Measurements from ENCODE around the gene C2orf81.

GRCh38 chr2:74415762-74416395, 5.5 kb downstream of the C2orf81 start:
- TF ChIP-seq EZH2 (IDR thresholded peaks at IDR 0.05; ENCODE audit: borderline replicate concordance, low read depth, low read length, severe bottlenecking) (no peak), CTCF (IDR thresholded peaks at IDR 0.05; ENCODE audit: borderline replicate concordance, extremely low read depth, low read length, poor library complexity, severe bottlenecking) (no peak)
